Upper lobe of left lung (tissue), 4 donors: Measurements from ENCODE around the gene CALML6.

ENCODE experiments used
- EP300 ChIP-seq, 4 donors: sonication (generic); formaldehyde crosslinking; IDR thresholded peaks; one replicate each; pipeline ENCODE4 v1.5.1; 2017; ENCODE audit warnings: antibody characterized with exemption in 4 of 4, control low read depth in 2 of 4
- POLR2A ChIP-seq, 4 donors: fragments of 450-650 bp; IDR thresholded peaks; one replicate each; pipeline ENCODE4 v1.5.1; 2016 to 2017; ENCODE audit warnings: antibody characterized with exemption in 4 of 4, mild to moderate bottlenecking in 2 of 4

DNA sequence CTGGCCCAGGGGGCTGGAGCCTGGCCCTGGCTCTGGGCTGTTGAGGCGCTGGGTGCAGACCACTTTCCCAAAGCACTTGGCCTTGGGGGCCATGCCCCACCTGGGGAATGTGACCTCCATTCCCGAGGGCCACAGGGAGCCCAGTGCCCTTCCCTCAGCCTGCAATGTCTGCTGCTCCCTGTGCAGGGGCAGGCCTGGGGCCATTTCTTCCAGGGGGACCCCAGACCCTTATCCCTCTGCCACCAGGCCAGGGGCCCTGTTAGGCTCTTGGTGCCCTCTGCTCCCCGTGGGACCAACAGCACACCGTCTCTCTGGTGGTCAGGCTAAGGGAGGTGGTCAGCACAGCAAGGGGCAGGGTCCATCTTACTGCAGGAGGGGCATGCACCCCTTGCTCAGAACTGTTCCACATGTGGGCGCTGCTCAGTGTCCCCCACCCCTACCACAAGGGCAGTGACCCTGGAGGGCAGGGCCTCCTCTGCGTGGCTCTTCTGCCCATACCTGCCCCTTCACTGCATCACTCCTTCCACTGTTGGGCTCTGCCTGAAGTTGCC, 5.1 kb downstream of the CALML6 start:
- TF ChIP-seq EP300 (IDR thresholded peaks at IDR 0.05) (no peak), POLR2A (IDR thresholded peaks at IDR 0.05) (no peak)
